ENCODE measurements around the gene UBE2H.

- TF ChIP-seq POLR2AphosphoS5 (IDR thresholded peaks at IDR 0.05) (no peak), CTCF (IDR thresholded peaks at IDR 0.05) (no peak), POLR2A (IDR thresholded peaks at IDR 0.05) (no peak), EP300 (IDR thresholded peaks at IDR 0.05) (no peak)
Measured at GRCh38 chr7:129865093-129865924, 87.5 kb downstream of the UBE2H start.

Measured in upper lobe of left lung (tissue), 4 donors.